ENCODE data around the gene LGALS7.

DNA sequence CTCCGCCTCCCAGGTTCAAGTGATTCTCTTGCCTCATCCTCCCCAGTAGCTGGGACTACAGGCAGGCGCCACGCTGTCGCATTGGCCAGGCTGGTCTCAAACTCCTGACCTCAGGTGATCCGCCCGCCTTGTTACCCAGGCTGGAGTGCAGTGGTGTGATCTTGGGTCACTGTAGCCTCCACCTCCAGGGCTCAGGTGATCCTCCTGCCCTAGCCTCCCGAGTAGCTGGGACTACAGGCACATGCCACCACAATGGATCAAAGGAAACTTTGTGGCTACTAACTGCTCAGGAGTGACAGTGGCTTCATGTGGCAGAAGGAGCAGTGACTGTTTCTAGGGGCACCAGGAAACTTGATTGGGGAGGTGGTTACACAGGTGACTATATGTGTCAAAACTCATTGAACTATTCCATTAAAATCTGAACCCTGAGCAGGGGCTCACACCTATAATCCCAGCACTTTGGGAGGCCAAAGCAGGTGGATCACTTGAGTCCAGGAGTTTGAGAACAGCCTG lies 11.9 kb upstream of the LGALS7 start:
- TF ChIP-seq CTCF (IDR thresholded peaks at IDR 0.05) (no peak), POLR2AphosphoS5 (IDR thresholded peaks at IDR 0.05; ENCODE audit: insufficient read depth in 1 of 2, low read depth in 1 of 2) (no peak), POLR2A (IDR thresholded peaks at IDR 0.05) (no peak)

Data from vagina (tissue), 2 donors.